NOMO-1 treated with dmso at 0.1 percent for 144 hours (cell line): ENCODE measurements around the gene TADA2B.
A peak's percentile ranks its signal among the peaks of the same experiment; 100 is the strongest.

Experiments
- DNase-seq: peaks from one replicate; lab custom pipeline; 2025; ENCODE audit not compliant: unreplicated experiment; lab: John Stamatoyannopoulos, UW

The TADA2B gene

GRCh38 chr4:7043284-7044136 lies at the start of gene TADA2B:
Gene TADA2B (plus strand): TSS chr4:7043372. CDS start chr4:7043580, 208 bp downstream.
- peak; percentile 46 for DNase-seq

- DNase-seq, result no peak
These were observed 46.7 kb upstream of the TADA2B start for GRCh38 chr4:6996481-6996880.

GRCh38 chr4:6999172-7000086 lies 43.7 kb upstream of the TADA2B start:
- DNase-seq, result no peak

GRCh38 chr4:7000421-7001176 lies 42.6 kb upstream of the TADA2B start:
- DNase-seq, result no peak

GRCh38 chr4:7001271-7001670 lies 41.9 kb upstream of the TADA2B start:
- no peak for DNase-seq

GRCh38 chr4:7002336-7002735 lies 40.8 kb upstream of the TADA2B start:
- no peak for DNase-seq

- no peak for DNase-seq
These were observed 39.8 kb upstream of the TADA2B start for GRCh38 chr4:7003176-7003878.

- no peak for DNase-seq
These were observed 39.3 kb upstream of the TADA2B start for GRCh38 chr4:7003879-7004240.

GRCh38 chr4:7004331-7004730 lies 38.8 kb upstream of the TADA2B start:
- no peak for DNase-seq

GRCh38 chr4:7005571-7005970 lies 37.6 kb upstream of the TADA2B start:
- DNase-seq, result no peak

GRCh38 chr4:7006411-7006810 lies 36.8 kb upstream of the TADA2B start:
- DNase-seq, result no peak

- no peak for DNase-seq
These were observed 35.8 kb upstream of the TADA2B start for GRCh38 chr4:7007142-7007907.

GRCh38 chr4:7007944-7008343 lies 35.2 kb upstream of the TADA2B start:
- no peak for DNase-seq

GRCh38 chr4:7009564-7009963 lies 33.6 kb upstream of the TADA2B start:
- DNase-seq, result no peak

- DNase-seq, result no peak
These were observed 30.0 kb upstream of the TADA2B start for GRCh38 chr4:7013175-7013574.

GRCh38 chr4:7014815-7015214 lies 28.4 kb upstream of the TADA2B start:
- DNase-seq, result no peak

- DNase-seq, result no peak
These were observed 27.7 kb upstream of the TADA2B start for GRCh38 chr4:7015383-7016035.

GRCh38 chr4:7016086-7016485 lies 27.1 kb upstream of the TADA2B start:
- DNase-seq, result no peak

- no peak for DNase-seq
These were observed 26.7 kb upstream of the TADA2B start for GRCh38 chr4:7016512-7016911.
